NCI-H146 treated with DMSO at 0.1 percent for 48 hours (cell line): ENCODE data around the gene TIPRL.
"Not testable (repeated sequence)": the region's sequence is repeated elsewhere in the genome, so short reads cannot be mapped to it uniquely, and the experiment has no call there.

Experiments used
- DNase-seq: peaks from one replicate; lab custom pipeline; 2025; ENCODE audit not compliant: unreplicated experiment; lab: John Stamatoyannopoulos, UW

The TIPRL gene

DNA sequence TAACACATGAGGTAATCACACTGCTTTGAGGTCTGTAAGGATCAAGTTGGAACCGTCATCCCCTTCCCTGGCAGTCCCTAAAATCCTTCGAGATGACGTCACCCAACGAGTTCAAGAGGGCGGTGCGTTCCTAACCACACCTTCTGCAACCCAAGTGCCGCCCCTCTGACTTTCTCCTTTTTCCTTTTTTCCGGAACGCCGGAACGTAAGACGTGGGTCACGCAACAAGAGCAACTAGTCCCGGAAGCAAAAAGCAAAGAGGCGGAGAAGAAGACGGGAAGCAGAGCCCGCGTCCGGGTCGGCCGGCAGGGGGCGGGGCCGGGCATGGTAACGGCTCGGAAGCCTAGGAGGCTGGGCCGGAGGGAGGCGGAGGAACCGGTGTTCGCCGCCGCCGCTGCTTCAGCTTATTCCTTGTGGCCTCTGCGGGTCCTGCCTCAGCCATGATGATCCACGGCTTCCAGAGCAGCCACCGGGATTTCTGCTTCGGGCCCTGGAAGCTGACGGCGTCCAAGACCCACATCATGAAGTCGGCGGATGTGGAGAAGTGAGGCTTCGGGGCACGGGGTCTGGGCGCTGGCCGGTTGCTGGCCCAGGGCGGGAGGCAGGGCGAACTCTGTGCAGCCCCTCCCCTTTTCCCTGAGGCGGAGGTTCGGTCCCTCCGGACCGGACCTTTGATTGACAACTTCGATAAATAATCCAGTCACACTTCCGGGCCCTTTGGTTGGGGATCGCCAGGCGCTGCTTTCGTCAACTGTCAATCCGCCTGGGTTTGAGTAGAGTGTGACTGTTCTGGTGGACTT lies at the start of gene TIPRL:
Gene TIPRL, plus strand, starts transcription at position 325 of the 800 bp plus-strand sequence. Its CDS starts 116 bp downstream, at position 441.
- peak; percentile 96 for DNase-seq

- DNase-seq: no peak
Observed at GRCh38 chr1:168129933-168130332, 48.8 kb upstream of the TIPRL start.

DNA sequence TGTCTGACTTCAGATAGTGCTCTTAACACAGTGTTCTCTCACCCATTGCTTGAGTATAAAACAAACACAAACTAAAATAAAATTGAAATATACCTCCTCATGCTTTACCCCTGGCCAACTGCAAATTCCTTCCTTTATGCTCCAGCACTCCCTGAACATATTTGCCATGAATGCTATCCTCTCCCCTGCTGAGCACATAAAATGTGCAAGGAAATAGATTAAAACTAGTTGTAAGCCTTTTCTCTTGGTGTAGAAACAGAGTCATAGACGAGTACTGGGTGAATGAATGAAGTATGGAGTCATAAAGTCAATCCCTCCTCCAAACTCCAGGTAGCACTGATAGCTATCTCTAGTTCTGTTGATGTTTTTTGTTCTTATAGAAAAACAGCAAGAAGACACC lies 44.6 kb upstream of the TIPRL start:
- no peak for DNase-seq

- no peak for DNase-seq
Observed at GRCh38 chr1:168134642-168135041, 44.1 kb upstream of the TIPRL start.

DNA sequence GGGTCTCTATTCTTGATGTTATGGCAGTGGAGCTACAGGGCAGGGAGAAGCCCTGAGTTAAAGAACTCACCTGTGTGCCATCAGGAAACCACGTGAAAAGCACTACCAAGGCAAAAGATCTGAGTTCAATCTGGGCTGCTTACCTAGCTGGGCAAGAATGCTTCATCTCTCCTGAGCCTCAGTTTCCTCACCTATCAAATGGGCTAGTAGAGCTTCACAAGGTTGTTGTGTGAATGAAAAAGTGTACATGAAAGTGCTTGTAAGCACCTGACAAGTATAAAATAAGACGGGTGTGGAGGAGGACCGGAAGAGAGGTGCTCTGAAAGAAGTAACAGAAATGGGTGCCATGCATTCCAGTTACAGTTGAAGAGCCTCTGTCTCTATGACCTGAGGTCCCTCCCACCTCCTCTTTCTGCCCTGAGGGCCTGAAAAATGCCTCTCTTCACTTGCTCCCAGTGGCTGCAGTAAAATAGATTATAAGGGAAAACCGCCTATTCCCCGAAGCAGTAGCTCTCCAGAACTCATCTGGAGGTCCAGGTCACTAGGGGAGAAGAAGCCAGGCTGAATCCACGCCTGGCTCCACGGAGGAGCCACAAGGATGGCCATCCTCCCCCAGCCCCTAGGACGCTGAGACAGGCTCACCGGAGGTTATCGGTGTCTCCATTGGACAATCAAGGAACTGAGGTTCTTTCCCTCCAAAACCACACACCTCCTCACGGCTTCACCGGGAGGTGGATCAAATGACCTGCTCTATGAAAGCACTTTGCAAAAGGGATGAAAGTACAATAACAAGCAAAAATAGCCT lies 43.4 kb upstream of the TIPRL start:
- DNase-seq: no peak

DNA sequence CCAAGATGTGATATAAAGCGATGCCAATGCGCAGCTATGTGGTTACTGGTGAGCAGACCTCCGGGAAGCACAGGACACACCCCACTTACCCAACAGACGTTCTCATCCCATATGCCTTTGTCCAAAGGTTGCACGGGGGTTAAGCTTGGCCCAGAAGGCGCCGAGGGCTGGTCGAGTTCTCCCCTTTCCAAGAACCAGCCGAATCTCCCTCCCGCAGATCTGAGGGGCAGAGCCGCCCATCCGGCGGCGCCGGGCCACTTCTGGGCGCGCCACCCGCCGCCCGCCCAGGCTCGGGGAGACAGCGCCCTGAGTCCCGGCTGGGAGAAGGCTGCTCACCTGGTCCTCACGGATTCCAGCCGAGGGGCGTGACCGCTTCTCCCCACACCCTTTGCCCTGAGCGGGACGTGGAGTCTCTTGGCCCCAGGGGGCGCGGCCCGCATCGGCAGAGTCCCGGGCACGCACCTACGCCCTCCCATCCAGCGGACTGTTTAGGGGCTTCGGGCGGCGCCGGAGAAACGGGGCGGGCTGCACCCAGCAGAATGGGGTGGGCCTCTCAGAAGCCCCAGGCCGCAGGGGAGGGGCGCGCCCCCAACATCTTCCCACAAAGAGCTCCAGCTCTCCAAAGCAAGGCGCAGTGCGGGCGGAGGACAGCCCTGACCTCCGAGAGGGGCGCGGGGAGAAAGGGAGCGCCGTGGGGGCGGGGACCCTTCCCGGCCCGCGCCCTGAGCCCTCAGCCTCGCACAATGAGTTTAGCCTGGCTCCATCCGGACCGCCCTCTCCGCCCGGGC lies 42.6 kb upstream of the TIPRL start:
- DNase-seq: no peak

- peak; percentile 42 for DNase-seq
Observed at GRCh38 chr1:168136709-168137514, 41.9 kb upstream of the TIPRL start, which contains the start of gene GPR161. GPR161 (minus strand) TSS chr1:168136930; CDS start chr1:168104850, 32,080 bp downstream.

DNA sequence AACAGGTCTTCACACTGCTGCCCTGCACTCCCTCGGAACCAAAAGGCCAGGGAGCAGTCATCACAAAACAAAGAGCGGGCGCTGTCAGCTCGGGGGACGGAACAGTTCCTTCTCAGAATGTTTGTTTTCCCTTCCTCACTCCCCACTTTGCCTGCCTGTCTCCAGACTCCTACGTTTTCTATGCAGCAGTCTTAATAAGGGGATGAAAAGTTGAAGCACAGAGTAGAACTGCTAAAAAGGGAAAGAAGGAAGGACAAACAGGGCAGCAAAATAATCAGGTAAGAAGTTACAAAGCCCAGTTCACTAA lies 41.3 kb upstream of the TIPRL start:
- no peak for DNase-seq

- no peak for DNase-seq
Observed at GRCh38 chr1:168138134-168138533, 40.6 kb upstream of the TIPRL start.

DNA sequence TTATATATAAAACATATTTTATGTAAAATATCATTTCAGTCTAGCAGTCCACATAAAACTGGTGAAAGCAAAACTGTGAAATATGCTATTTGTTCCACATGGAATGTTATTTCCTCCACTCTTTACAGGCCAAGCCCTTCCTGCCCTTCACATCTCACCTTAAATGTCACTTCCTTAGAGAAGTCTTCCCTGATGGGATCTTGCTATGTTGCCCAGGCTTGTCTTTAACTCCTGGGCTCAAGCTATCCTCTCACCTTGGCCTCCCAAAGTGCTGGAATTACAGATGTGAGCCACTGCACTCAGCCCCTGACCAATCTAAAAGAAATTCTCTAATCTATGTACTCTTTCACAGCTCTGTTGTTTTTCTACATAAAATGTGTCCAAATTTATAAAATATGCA lies 39.7 kb upstream of the TIPRL start:
- DNase-seq: no peak

- no peak for DNase-seq
Observed at GRCh38 chr1:168141871-168142385, 36.8 kb upstream of the TIPRL start.

- DNase-seq: peak; percentile 67
Observed at GRCh38 chr1:168145184-168146159, 33.3 kb upstream of the TIPRL start.

GRCh38 chr1:168146160-168146539 lies 32.6 kb upstream of the TIPRL start:
- no peak for DNase-seq

GRCh38 chr1:168146626-168147025 lies 32.1 kb upstream of the TIPRL start:
- DNase-seq: peak; percentile 44

GRCh38 chr1:168148916-168149315 lies 29.8 kb upstream of the TIPRL start:
- no peak for DNase-seq

- DNase-seq: no peak
Observed at GRCh38 chr1:168150283-168150682, 28.5 kb upstream of the TIPRL start.

GRCh38 chr1:168151935-168152334 lies 26.8 kb upstream of the TIPRL start:
- no peak for DNase-seq

- not testable (repeated sequence) for DNase-seq
Observed at GRCh38 chr1:168154707-168155106, 24.1 kb upstream of the TIPRL start.

DNA sequence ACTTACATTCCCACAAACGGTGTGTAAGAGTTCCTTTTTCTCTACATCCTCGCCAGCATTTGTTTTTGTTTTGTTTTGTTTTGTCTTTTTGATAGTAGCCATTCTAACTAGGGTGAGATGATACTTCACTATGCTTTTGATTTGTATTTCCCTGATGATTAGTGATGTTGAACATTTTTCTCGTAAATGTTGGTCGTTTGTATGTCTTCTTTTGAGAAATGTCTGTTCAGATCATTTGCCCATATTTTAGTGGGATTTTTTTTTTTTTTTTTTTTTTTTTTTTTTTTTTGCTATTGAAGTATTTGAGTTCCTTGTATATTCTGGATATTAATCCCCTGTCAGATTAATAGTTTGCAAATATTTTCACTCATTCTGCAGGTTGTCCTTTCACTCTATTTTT lies 22.9 kb upstream of the TIPRL start:
- DNase-seq: no peak
